ENCODE results near the gene OR52M1.

The OR52M1 gene

DNA sequence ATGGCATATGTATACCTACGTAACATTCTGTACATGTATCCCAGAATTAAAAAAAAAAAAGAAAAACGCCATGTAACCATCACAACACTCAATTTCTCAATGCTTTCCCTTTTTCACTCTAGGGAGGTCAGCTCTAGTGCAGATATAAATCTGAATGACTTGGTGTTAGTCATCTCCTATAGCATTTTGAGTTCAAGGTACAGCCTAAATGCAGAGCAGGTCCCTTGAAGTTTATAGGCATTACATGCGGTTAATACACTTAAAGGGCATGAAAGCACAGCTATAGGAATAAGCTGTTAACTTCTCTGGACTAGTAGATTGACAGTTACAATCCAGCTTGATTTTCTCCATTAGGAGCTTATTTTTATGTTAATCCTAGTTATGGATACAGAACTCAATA is 20.4 kb downstream of the OR52M1 start:
- H3K4me3 ChIP-seq (ENCODE audit: low read length), result no peak overlapping the region
- DNase-seq (ENCODE audit: low read depth), result no peak
- TF ChIP-seq, protein P1, sequence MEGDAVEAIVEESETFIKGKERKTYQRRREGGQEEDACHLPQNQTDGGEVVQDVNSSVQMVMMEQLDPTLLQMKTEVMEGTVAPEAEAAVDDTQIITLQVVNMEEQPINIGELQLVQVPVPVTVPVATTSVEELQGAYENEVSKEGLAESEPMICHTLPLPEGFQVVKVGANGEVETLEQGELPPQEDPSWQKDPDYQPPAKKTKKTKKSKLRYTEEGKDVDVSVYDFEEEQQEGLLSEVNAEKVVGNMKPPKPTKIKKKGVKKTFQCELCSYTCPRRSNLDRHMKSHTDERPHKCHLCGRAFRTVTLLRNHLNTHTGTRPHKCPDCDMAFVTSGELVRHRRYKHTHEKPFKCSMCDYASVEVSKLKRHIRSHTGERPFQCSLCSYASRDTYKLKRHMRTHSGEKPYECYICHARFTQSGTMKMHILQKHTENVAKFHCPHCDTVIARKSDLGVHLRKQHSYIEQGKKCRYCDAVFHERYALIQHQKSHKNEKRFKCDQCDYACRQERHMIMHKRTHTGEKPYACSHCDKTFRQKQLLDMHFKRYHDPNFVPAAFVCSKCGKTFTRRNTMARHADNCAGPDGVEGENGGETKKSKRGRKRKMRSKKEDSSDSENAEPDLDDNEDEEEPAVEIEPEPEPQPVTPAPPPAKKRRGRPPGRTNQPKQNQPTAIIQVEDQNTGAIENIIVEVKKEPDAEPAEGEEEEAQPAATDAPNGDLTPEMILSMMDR (conservative IDR thresholded peaks at IDR 0.05; ENCODE audit: low read depth, low read length), result no peak

DNA sequence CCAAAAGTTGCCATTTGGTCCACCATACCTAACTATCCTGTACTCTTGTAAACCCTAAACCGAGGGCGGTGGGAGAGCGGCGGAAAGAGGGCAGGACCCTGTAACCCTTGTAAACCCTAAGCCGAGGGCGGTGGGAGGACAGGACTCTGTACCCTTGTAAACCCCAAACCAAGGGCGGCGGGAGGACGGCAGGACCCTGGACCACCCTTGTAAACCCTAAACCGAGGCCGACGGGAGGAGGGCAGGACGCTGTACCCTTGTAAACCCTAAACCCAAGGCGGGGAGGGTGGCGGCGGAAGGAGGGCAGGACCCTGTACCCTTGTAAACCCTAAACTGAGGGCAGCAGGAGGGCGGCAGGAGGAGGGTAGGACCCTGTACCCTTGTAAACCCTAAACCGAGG is 24.1 kb downstream of the OR52M1 start:
- no peak for DNase-seq (ENCODE audit: low read depth)
- TF ChIP-seq, protein P1 (conservative IDR thresholded peaks at IDR 0.05; ENCODE audit: low read depth, low read length), result no peak
- no peak overlapping the region for H3K4me3 ChIP-seq (ENCODE audit: low read length)

DNA sequence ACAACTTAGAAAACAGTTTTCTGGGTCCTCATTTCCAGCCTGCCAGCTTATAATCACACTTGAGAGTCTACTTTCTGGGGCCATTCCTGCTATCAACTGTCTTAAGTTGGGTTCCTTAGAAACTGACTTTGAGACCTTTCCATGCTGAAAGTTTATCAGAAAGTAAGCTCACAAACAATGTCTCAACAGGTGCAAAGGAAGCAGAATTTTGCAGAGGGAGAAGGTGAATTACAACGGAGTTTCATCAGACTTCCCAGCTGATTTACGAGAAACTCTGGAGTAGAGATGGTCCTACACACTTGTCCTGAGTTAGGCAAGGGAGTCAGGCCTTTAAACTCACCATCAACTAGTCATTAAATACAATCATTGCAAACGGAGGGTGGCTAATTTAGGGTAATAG is 31.9 kb downstream of the OR52M1 start:
- DNase-seq (ENCODE audit: low read depth), result no peak
- TF ChIP-seq, protein P1 (conservative IDR thresholded peaks at IDR 0.05; ENCODE audit: low read depth, low read length), result no peak
- H3K4me3 ChIP-seq (ENCODE audit: low read length), result no peak overlapping the region

DNA sequence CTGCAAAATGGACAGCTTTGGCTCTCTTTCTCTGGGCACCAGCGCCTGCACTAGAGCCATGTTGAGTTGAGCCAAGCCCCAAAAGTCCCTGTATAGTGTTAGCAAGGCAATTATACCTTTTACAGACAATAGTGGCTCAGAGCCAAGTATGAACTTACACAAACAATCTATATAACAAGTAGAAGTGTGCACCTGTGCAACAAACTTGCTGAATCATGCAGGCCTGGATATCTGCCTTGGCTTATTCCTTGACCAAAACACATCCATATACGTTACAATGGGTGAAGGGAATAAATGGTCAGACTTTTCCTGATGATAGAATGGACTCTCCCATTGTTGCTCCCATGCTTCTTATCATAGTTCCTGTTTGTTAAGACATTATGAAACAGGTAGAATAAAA is 32.8 kb downstream of the OR52M1 start:
- TF ChIP-seq, protein P1 (conservative IDR thresholded peaks at IDR 0.05; ENCODE audit: low read depth, low read length), result no peak
- no peak for DNase-seq (ENCODE audit: low read depth)
- no peak overlapping the region for H3K4me3 ChIP-seq (ENCODE audit: low read length)

DNA sequence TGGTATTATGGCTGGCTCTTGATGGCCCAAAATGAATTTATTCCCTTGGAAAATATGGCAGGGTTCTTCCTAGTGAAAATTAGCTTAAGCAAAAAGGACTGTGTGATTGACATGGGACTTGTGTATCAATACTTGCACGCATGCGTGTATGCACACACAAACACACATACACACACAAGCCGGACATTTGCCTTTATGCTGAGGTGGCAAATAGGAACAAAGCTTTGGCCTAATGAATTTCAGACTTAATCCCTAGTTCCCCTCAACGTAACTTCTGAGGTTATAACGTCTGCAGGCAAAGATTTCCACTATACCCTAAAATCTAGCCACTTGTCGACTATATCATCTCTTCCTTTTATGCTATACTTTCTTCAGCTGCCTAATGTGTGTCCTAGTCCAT is 33.6 kb downstream of the OR52M1 start:
- DNase-seq (ENCODE audit: low read depth), result no peak
- TF ChIP-seq, protein P1 (conservative IDR thresholded peaks at IDR 0.05; ENCODE audit: low read depth, low read length), result no peak

DNA sequence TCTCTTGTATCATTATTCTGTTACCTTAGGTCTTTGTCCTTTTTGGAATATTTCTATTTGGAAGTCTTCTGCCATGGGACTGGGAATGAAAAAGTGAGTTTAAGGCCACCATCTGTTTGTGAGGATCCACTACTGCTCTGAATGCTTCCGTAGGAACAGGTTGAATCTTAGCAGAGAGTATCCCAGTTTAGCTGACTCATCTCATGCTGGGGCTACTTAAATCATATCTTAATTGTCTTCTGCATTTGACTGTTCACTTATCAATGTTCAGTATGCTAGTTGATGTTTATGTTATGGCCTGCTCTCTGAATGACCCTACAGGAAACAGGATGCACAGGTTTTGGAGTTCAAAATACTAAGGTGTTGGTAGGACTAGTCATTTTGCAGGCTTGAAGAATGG is 35.1 kb downstream of the OR52M1 start:
- H3K4me3 ChIP-seq (ENCODE audit: low read length), result no peak overlapping the region
- TF ChIP-seq, protein P1 (conservative IDR thresholded peaks at IDR 0.05; ENCODE audit: low read depth, low read length), result no peak
- no peak for DNase-seq (ENCODE audit: low read depth)

More for the DNA sequence above, 33.6 kb downstream of the OR52M1 start:
- no peak overlapping the region for H3K4me3 ChIP-seq (ENCODE audit: low read length)

DNA sequence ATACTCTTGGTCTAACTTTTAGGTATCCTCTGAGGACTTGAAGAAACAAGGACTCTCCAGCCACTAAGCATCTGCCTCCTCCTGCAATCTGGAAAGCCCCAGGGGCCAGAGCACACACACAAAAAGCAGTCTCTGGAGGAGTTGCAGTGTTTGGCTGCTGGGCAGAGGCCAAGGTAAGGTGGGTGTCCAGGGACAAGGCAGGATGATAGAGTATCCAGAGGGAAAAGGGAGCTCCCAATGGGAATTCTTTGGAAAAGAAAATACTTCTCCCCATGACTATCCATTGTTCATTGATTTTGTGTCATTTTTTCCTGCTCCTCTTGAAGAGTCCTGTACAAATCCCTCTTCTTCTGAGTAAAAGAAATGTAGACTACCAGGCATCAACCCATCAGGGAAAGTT is 36.5 kb downstream of the OR52M1 start, which contains the start of gene OR52I2:
Gene OR52I2, plus strand, starts transcription at position 301 of the 400 bp plus-strand sequence.
- H3K4me3 ChIP-seq (ENCODE audit: low read length), result no peak within 1 kb of the TSS
- DNase-seq (ENCODE audit: low read depth), result no peak
- TF ChIP-seq, protein P1 (conservative IDR thresholded peaks at IDR 0.05; ENCODE audit: low read depth, low read length), result no peak

Data from retinal pigment epithelial cell (primary cell).